Panc1 (cell line): Measurements from ENCODE around the gene PTPN23.

Source experiments
- SIN3A ChIP-seq: IDR thresholded peaks from 2 replicates; pipeline ENCODE4 v1.6.1; 2012; ENCODE audit warnings: low read depth, mild to moderate bottlenecking, low read length, moderate library complexity, borderline replicate concordance; ENCODE audit not compliant: insufficient read depth
- TF ChIP-seq, protein P1 (sequence below): fragments of 450-650 bp; IDR thresholded peaks from 2 replicates; pipeline ENCODE4 v1.5.1; 2017; ENCODE audit warnings: mild to moderate bottlenecking
- TF ChIP-seq, protein P2 (sequence below), 2 experiments: IDR thresholded peaks; 2 replicates each; pipeline ENCODE4 v1.6.1; 2011 to 2012; ENCODE audit warnings: low read depth in 2 of 2, control low read depth in 1 of 2, low read length in 1 of 2, mild to moderate bottlenecking in 1 of 2, moderate library complexity in 1 of 2; ENCODE audit not compliant: insufficient read depth in 1 of 2

GRCh38 chr3:47421741-47422649 lies 41.2 kb downstream of the PTPN23 start:
- no peak for TF ChIP-seq SIN3A
- TF ChIP-seq, protein P1, sequence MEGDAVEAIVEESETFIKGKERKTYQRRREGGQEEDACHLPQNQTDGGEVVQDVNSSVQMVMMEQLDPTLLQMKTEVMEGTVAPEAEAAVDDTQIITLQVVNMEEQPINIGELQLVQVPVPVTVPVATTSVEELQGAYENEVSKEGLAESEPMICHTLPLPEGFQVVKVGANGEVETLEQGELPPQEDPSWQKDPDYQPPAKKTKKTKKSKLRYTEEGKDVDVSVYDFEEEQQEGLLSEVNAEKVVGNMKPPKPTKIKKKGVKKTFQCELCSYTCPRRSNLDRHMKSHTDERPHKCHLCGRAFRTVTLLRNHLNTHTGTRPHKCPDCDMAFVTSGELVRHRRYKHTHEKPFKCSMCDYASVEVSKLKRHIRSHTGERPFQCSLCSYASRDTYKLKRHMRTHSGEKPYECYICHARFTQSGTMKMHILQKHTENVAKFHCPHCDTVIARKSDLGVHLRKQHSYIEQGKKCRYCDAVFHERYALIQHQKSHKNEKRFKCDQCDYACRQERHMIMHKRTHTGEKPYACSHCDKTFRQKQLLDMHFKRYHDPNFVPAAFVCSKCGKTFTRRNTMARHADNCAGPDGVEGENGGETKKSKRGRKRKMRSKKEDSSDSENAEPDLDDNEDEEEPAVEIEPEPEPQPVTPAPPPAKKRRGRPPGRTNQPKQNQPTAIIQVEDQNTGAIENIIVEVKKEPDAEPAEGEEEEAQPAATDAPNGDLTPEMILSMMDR = no peak; the same call in 1 of the 2 replicates
- TF ChIP-seq, protein P2, sequence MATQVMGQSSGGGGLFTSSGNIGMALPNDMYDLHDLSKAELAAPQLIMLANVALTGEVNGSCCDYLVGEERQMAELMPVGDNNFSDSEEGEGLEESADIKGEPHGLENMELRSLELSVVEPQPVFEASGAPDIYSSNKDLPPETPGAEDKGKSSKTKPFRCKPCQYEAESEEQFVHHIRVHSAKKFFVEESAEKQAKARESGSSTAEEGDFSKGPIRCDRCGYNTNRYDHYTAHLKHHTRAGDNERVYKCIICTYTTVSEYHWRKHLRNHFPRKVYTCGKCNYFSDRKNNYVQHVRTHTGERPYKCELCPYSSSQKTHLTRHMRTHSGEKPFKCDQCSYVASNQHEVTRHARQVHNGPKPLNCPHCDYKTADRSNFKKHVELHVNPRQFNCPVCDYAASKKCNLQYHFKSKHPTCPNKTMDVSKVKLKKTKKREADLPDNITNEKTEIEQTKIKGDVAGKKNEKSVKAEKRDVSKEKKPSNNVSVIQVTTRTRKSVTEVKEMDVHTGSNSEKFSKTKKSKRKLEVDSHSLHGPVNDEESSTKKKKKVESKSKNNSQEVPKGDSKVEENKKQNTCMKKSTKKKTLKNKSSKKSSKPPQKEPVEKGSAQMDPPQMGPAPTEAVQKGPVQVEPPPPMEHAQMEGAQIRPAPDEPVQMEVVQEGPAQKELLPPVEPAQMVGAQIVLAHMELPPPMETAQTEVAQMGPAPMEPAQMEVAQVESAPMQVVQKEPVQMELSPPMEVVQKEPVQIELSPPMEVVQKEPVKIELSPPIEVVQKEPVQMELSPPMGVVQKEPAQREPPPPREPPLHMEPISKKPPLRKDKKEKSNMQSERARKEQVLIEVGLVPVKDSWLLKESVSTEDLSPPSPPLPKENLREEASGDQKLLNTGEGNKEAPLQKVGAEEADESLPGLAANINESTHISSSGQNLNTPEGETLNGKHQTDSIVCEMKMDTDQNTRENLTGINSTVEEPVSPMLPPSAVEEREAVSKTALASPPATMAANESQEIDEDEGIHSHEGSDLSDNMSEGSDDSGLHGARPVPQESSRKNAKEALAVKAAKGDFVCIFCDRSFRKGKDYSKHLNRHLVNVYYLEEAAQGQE (IDR thresholded peaks at IDR 0.05; ENCODE audit: insufficient read depth in 1 of 2, low read depth in 2 of 2, low read length in 1 of 2) = no peak
